GM12874 (cell line): ENCODE results near the gene ZMAT2.

Experiments
- CTCF ChIP-seq: IDR thresholded peaks from 2 replicates; pipeline ENCODE4 v1.5.1; 2011; ENCODE audit warnings: low read depth, mild to moderate bottlenecking, control low read depth, low read length, moderate library complexity; ENCODE audit not compliant: insufficient read depth

Gene ZMAT2

GRCh38 chr5:140694276-140694675 lies 6.0 kb upstream of the ZMAT2 start:
- no peak for TF ChIP-seq CTCF

- TF ChIP-seq CTCF: no peak
Observed at GRCh38 chr5:140696891-140697492, 3.3 kb upstream of the ZMAT2 start.

GRCh38 chr5:140707812-140708211 lies 7.6 kb downstream of the ZMAT2 start:
- no peak for TF ChIP-seq CTCF

- TF ChIP-seq CTCF: no peak
Observed at GRCh38 chr5:140710899-140711552, 10.8 kb downstream of the ZMAT2 start.

GRCh38 chr5:140711794-140712193 lies 11.5 kb downstream of the ZMAT2 start:
- no peak for TF ChIP-seq CTCF

- TF ChIP-seq CTCF: no peak
Observed at GRCh38 chr5:140713562-140714094, 13.4 kb downstream of the ZMAT2 start.

GRCh38 chr5:140718266-140718592 lies 18.0 kb downstream of the ZMAT2 start:
- TF ChIP-seq CTCF: no peak
